ENCODE measurements around the gene PCSK1.

PCSK1 gene

DNA sequence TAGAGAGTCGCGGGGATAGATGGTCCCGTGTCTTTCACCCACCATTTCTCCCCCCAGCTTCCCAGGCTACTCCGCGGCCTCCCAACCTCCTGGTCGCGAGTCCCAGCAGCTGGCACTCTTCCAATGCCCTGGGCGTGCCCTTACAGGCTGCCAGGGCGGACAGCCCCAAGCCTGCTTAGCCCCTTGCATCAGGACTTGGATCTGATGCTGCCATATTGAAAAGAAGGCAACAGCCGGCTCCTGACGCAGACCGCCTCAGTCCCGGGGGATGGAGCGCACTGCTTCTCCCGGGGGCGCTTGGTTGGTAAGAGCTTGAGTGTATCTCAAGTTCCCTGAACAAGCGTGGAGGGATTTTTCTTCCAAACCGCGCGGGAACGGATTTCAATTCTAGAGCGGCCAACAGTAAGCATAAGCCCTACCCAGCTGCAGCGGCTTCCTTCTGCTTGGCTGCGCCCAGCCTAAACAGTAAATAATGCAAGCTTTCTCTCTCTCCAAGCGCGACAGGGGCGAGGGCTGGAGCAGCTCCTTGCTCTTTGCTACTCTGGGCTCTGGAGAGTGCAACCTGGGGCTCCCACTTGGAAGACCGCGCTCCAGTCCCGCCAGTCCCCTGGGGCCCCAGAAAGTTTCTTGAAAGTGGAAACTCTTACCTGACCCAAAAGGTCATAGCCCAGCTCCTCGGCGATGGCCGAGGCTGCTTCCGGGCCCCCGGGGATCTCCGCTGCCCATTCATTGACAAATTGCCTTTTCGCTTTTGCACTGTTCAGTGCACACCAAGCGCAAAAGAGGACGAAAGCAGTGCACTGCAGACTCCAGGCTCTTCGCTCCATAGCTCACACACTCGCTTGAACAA, 607 bp downstream of the PCSK1 start:
- no peak for TF ChIP-seq Cebpa-rat (IDR thresholded peaks at IDR 0.05)
- H3K4me3 ChIP-seq = no peak overlapping the region
- H3K9ac ChIP-seq = no peak overlapping the region
- peak overlapping the region in 3 of 11 experiments; percentile 59 to 75 (median 66); a peak in 4 of 22 replicates for H3K4me2 ChIP-seq
- H3K27ac ChIP-seq = no peak overlapping the region
- peaks cover 11 to 17% (median 15%) of the 10 kb centered on the region in 11 experiments; a peak in 19 of 22 replicates for H3K9me3 ChIP-seq (replicated peaks in 1 of 11)
- peaks cover 6 to 15% (median 12%) of the 10 kb centered on the region in 10 experiments; a peak in 19 of 20 replicates for H3K4me1 ChIP-seq
- no peaks in the 10 kb centered on the region for H3K36me3 ChIP-seq
- H4K20me1 ChIP-seq = 0 out of 22 replicates have a peak, but pooled peaks cover 0 to 6% (median 0%) of the 10 kb centered on the region in 11 experiments
- peaks cover 0 to 5% (median 0%) of the 10 kb centered on the region in 11 experiments; a peak in 2 of 22 replicates for H3K27me3 ChIP-seq

DNA sequence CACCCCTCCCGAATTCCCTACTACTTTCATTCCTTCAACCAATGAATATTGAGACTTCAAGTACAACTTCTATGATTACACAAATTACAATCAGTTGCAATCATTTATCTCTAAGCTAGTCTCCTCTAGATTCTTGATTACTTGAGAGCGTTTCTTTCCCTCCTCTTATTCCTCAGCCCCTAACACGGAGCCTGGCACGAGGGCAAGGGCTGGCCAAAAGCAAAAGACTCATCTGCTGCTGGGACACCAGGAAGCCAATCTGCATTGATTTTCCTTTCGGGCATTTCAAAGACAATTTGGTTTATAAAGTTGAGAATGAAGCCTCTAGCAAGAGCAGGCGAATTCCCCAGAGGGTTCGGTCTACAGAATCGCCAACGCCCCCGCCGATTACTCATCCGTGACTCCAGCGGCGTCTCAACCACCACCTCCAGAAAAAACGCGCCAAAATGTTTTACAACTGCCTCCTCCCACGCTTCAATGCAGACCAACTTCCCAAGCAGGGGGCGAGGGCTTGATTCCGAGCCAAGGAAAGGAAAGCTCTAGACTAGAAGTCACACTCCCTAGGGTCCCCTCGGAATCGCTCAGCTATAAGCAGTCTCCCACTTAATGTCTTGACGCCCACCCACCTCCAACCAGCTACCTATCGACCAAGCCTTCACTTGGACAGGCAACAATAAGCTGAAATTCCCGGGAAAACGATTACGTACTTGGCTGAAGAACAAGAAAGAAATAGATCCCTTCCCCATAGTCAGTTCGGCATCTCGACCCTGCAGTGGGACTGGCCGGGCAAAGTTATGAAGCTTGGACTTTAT, 1.5 kb downstream of the PCSK1 start:
- no peak overlapping the region; a peak in 1 of 20 replicates for H3K4me3 ChIP-seq
- peak overlapping the region; percentile 46 to 75 (median 59) for H3K4me2 ChIP-seq

DNA sequence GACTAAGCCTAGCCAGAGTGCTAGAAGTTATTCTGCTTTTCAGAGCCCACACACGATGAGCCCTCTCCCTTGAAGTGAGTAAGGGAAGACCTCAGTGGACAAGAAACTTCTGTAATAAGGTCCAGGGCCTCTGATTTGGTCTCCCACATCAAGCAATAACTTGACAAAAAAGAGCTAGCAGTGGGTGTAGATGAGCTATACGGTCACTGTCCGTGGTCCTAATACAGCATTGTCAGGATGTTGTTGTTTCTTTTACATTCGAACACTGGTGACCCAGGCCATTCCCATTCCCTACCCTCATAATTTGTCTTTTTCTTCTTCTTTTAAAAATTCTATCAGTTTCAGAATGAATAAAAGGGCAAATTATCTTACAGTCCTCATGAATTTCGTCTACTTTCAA, 5.2 kb downstream of the PCSK1 start:
- TF ChIP-seq Cebpa-rat (IDR thresholded peaks at IDR 0.05) = no peak

More for the DNA sequence above, 1.5 kb downstream of the PCSK1 start:
- Histone ChIP-seq H3K27ac (no peak overlapping the region), H3K36me3 (no peaks in the 10 kb centered on the region), H3K4me1 (peaks cover 6 to 15% (median 12%) of the 10 kb centered on the region in 10 experiments; a peak in 19 of 20 replicates), H3K9me3 (replicated peaks in 1 of 11) (peaks cover 11 to 17% (median 15%) of the 10 kb centered on the region in 11 experiments; a peak in 19 of 22 replicates), H3K9ac (no peak overlapping the region), H3K27me3 (peaks cover 0 to 5% (median 0%) of the 10 kb centered on the region in 11 experiments; a peak in 2 of 22 replicates), H4K20me1 (0 out of 22 replicates have a peak, but pooled peaks cover 0 to 6% (median 0%) of the 10 kb centered on the region in 11 experiments)
- TF ChIP-seq Cebpa-rat (IDR thresholded peaks at IDR 0.05) = no peak

DNA sequence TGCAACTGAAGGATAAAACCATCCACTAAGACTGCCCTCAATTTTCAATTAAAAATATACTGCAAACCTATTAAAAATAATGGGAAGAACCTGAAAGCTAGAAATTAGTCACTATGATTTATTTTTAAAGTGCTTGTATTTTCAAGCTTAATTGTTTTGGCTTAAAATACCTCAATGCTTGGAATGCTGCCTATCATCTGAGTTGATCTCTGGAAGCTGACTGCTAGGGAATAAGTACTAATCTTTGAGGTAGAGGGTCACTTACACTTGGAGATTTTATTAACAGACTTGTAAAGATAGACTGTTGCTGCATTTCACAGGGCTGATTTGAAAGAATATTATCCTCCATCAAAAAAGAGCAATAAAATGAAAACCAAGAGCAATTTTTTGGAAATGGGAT, 6.2 kb downstream of the PCSK1 start:
- TF ChIP-seq Cebpa-rat (IDR thresholded peaks at IDR 0.05) = no peak
- Histone ChIP-seq H3K4me2 (no peak overlapping the region), H3K4me1 (peaks cover 6 to 11% (median 9%) of the 10 kb centered on the region in 10 experiments; a peak in 19 of 20 replicates), H4K20me1 (no peaks in the 10 kb centered on the region), H3K9ac (no peak overlapping the region), H3K9me3 (replicated peaks in 1 of 11) (peaks cover 0 to 4% (median 1%) of the 10 kb centered on the region in 11 experiments; a peak in 10 of 22 replicates), H3K27me3 (peaks cover 0 to 1% (median 0%) of the 10 kb centered on the region in 11 experiments; a peak in 1 of 22 replicates), H3K27ac (no peak overlapping the region), H3K36me3 (no peaks in the 10 kb centered on the region), H3K4me3 (no peak overlapping the region)

More for the DNA sequence above, 5.2 kb downstream of the PCSK1 start:
- H3K27me3 ChIP-seq = peaks cover 0 to 5% (median 0%) of the 10 kb centered on the region in 11 experiments; a peak in 2 of 22 replicates
- no peak overlapping the region for H3K4me2 ChIP-seq
- 0 out of 22 replicates have a peak, but pooled peaks cover 0 to 2% (median 0%) of the 10 kb centered on the region in 11 experiments for H4K20me1 ChIP-seq
- no peak overlapping the region for H3K9ac ChIP-seq
- H3K9me3 ChIP-seq (replicated peaks in 1 of 11) = peaks cover 9 to 14% (median 11%) of the 10 kb centered on the region in 11 experiments; a peak in 19 of 22 replicates
- peaks cover 6 to 15% (median 11%) of the 10 kb centered on the region in 10 experiments; a peak in 19 of 20 replicates for H3K4me1 ChIP-seq
- H3K27ac ChIP-seq = no peak overlapping the region
- H3K36me3 ChIP-seq = no peaks in the 10 kb centered on the region
- no peak overlapping the region for H3K4me3 ChIP-seq

DNA sequence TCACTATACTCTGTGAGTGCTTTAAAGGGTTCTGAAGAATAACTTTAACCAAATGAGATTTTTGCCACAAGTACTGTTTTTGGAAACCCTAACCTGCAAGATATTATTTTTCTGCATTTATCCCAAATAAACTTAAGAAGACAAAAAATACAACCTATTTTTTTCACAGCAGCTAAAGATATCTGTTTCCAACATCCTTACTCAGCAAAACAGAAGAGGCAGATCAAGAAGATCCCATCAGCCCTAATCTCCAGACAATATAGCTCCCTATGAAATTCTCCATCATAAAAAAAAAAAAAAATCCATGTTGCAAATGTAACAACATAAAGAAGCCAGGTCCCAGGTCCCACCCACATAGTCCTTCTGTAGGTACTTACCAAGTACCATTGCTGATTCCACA, 7.6 kb downstream of the PCSK1 start:
- Histone ChIP-seq H3K4me1 (no peaks in the 10 kb centered on the region), H3K4me2 (no peak overlapping the region), H3K4me3 (no peak overlapping the region), H3K9ac (no peak overlapping the region), H3K36me3 (no peaks in the 10 kb centered on the region), H3K27me3 (no peaks in the 10 kb centered on the region), H4K20me1 (no peaks in the 10 kb centered on the region), H3K9me3 (replicated peaks in 1 of 11) (no peaks in the 10 kb centered on the region), H3K27ac (no peak overlapping the region)
- TF ChIP-seq Cebpa-rat (IDR thresholded peaks at IDR 0.05) = no peak

DNA sequence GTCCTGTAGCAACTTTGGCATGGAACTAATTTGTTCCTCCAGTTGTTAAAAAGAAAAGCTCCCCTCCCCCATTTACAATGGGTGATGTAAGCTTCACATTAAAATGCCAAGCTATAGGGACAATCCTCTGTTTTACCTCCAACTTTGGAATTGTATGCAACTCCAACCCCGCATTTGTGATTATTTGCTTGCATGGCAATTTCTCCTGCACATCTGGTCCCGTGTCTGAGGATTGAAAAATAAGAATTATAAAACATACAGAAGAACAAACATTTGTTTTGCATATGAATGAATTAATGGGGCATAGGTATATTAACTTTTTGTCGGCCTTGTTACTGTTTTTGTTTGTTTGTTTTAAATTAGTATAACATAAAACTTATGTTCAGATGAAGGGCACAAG, 17.2 kb downstream of the PCSK1 start:
- H4K20me1 ChIP-seq = no peaks in the 10 kb centered on the region
- TF ChIP-seq Cebpa-rat (IDR thresholded peaks at IDR 0.05) = no peak
- H3K4me2 ChIP-seq = no peak overlapping the region

DNA sequence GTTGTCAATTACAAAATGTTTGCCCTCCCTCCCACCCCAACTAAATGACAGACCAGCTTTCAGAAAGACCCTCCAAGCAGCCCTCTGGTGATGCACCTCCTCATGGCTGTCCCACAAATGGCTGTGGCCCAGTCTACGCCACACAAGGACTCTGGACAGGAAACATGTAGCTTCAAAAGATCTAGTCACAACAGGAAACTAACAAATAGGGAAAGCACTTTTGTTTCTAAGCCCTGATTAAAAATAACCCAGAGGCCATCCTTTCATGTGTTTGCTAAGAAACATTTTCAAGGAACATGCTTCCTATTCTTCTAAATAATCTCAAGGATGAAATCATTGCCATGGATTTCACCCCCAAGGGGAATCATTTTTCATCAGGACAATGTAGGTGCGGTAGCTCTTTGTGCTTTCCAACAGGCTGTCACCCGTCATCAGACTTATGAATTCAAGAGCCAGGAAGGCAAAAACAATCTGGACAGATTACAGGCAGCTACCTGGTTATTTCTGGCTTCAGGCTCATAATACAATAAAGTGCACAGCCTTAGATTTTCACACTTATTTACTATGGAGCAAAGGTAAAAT, 20.1 kb downstream of the PCSK1 start:
- TF ChIP-seq Cebpa-rat (IDR thresholded peaks at IDR 0.05) = no peak
- Histone ChIP-seq H3K4me1 (peaks cover 0 to 11% (median 0%) of the 10 kb centered on the region in 10 experiments; a peak in 1 of 20 replicates), H3K4me3 (no peak overlapping the region), H4K20me1 (no peaks in the 10 kb centered on the region), H3K36me3 (no peaks in the 10 kb centered on the region), H3K9me3 (replicated peaks in 1 of 11) (no peaks in the 10 kb centered on the region), H3K9ac (no peak overlapping the region), H3K27ac (no peak overlapping the region), H3K27me3 (no peaks in the 10 kb centered on the region), H3K4me2 (0 out of 22 replicates have a peak overlapping the region, but pooled peaks of 1 of the 11 experiments have one; percentile 19)

More for the DNA sequence above, 17.2 kb downstream of the PCSK1 start:
- no peaks in the 10 kb centered on the region for H3K36me3 ChIP-seq
- H3K9ac ChIP-seq = no peak overlapping the region
- H3K9me3 ChIP-seq (replicated peaks in 1 of 11) = no peaks in the 10 kb centered on the region
- H3K4me1 ChIP-seq = peaks cover 0 to 5% (median 0%) of the 10 kb centered on the region in 10 experiments; a peak in 1 of 20 replicates
- H3K27me3 ChIP-seq = no peaks in the 10 kb centered on the region
- no peak overlapping the region for H3K4me3 ChIP-seq
- no peak overlapping the region for H3K27ac ChIP-seq

DNA sequence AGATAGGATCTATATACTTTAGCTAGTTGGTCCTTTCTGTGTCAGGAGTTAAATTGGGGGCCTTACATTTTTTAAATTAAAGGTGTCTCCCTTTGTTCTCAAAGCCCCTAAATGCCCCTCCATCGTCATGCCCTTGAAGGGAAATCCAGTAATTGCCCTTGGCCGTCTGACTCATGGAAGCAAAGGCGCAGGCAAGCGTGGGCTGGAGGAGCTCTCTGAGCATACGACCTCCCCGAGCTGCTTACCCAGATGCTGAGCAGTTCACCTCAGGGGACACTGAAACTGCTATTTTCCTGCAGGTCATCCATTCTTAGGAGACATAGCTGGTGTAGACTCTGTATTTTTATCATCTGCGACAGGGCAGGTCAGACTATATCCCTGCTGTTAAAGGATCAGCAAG, 23.0 kb downstream of the PCSK1 start:
- H3K9me3 ChIP-seq (replicated peaks in 1 of 11) = no peaks in the 10 kb centered on the region
- no peak overlapping the region for H3K27ac ChIP-seq
- TF ChIP-seq Cebpa-rat (IDR thresholded peaks at IDR 0.05) = no peak
- peaks cover 0 to 12% (median 0%) of the 10 kb centered on the region in 10 experiments; a peak in 1 of 20 replicates for H3K4me1 ChIP-seq
- H4K20me1 ChIP-seq = no peaks in the 10 kb centered on the region
- no peaks in the 10 kb centered on the region for H3K27me3 ChIP-seq
- no peak overlapping the region for H3K4me2 ChIP-seq
- no peak overlapping the region for H3K9ac ChIP-seq
- no peak overlapping the region for H3K4me3 ChIP-seq
- no peaks in the 10 kb centered on the region for H3K36me3 ChIP-seq

Measured in BLaER1 treated with 17β-estradiol and CSF1 and Interleukin-3, amounts not matched to agents 10 nM and 100 nM (cell line).